ENCODE results near the gene CMAS. TPM values are rescaled to one million over a fixed set of nuclear protein-coding genes. Genes with fewer than 3 reads are reported as not detected.

Gene CMAS
- total and polyA plus RNA-seq, 2 of the 8 experiments (the other 6 are each of a cell fraction or from before 2014, with no cell fraction given) = 13.2 to 59.8 TPM

- DNase-seq (ENCODE audit: low read depth in 1 of 2, low spot score in 2 of 2) (no peak), FAIRE-seq (no peak)
- no peak overlapping the region for H4K5ac ChIP-seq (ENCODE audit: insufficient read length, low read depth, low read length)
- H2BK5ac ChIP-seq (ENCODE audit: low read depth, low read length) = no peak overlapping the region
- no peak overlapping the region for H4K8ac ChIP-seq (ENCODE audit: extremely low read depth, insufficient read depth, low read length)
- no peak overlapping the region for H3K23ac ChIP-seq (ENCODE audit: insufficient read length)
- no peak overlapping the region for H3K9ac ChIP-seq (replicated peaks in 1 of 4; ENCODE audit: extremely low read depth in 1 of 4, low read depth in 3 of 4, low read length in 3 of 4)
- H2BK12ac ChIP-seq (ENCODE audit: low read depth, low read length) = no peak overlapping the region
- no peaks in the 10 kb centered on the region for H3K79me1 ChIP-seq (ENCODE audit: low read depth, low read length)
- H3K18ac ChIP-seq (ENCODE audit: extremely low read depth, low read length) = no peak overlapping the region; the same call in 1 of the 2 replicates
- H3K4me1 ChIP-seq (replicated peaks in 1 of 4; ENCODE audit: control insufficient read depth in 3 of 4, insufficient read depth in 4 of 4, low read length in 3 of 4) = 0 out of 7 replicates have a peak, but pooled peaks cover 0 to 2% (median 0%) of the 10 kb centered on the region in 4 experiments
- POLR2A ChIA-PET (ENCODE audit: partially characterized antibody) = no interaction called here
- no peak overlapping the region for H3K14ac ChIP-seq (ENCODE audit: insufficient read length)
- H4K91ac ChIP-seq (replicated peaks; ENCODE audit: insufficient read length, low read length) = no peak overlapping the region
- no peak overlapping the region for H3K4me3 ChIP-seq (ENCODE audit: extremely low read depth in 1 of 4, insufficient read depth in 2 of 4, low read depth in 3 of 4, low read length in 4 of 4)
- no peaks in the 10 kb centered on the region for H3K36me3 ChIP-seq (ENCODE audit: control insufficient read depth in 2 of 4, insufficient read depth in 4 of 4, low read length in 3 of 4)
- TF ChIP-seq SIX5 (IDR thresholded peaks at IDR 0.05; ENCODE audit: low read depth, low read length) = no peak
- no peak overlapping the region; a peak in 1 of 4 replicates for H3K4me2 ChIP-seq (ENCODE audit: insufficient read depth in 1 of 2, low read depth in 2 of 2, low read length in 2 of 2)
- H3K23me2 ChIP-seq (ENCODE audit: low read depth, low read length) = no peaks in the 10 kb centered on the region; the same call in 1 of the 2 replicates
- no peaks in the 10 kb centered on the region for H3K79me2 ChIP-seq (ENCODE audit: control insufficient read depth in 1 of 2, insufficient read depth in 2 of 2, low read length in 2 of 2)
- H2BK20ac ChIP-seq (ENCODE audit: low read length) = no peak overlapping the region
- H3K4ac ChIP-seq (replicated peaks; ENCODE audit: insufficient read length, low read depth, low read length) = no peak overlapping the region
- H2AK5ac ChIP-seq (ENCODE audit: low read depth, low read length) = no peak overlapping the region
- H4K20me1 ChIP-seq (replicated peaks in 1 of 2; ENCODE audit: control insufficient read depth in 1 of 2, insufficient read depth in 2 of 2, low read length in 2 of 2) = no peaks in the 10 kb centered on the region
- no peaks in the 10 kb centered on the region for H3K9me3 ChIP-seq (ENCODE audit: insufficient read depth in 2 of 2, low read depth in 1 of 2, low read length in 1 of 2)
- peak overlapping the region; percentile 87; the same call in 1 of the 2 replicates for H2AFZ ChIP-seq (ENCODE audit: low read length)
- CTCF ChIA-PET (ENCODE audit: partially characterized antibody) = interaction anchor here (0.6 to 3.8 kb wide), 13 partner anchors 9 to 1025 kb away, joined by 3 to 26 read pairs (median 5); no protein-coding TSS in a partner anchor
- no peaks in the 10 kb centered on the region for H3K27me3 ChIP-seq (replicated peaks in 1 of 4; ENCODE audit: control insufficient read depth in 3 of 4, extremely low read depth in 1 of 4, insufficient read depth in 3 of 4, low read length in 3 of 4)
- no peak overlapping the region for H3K27ac ChIP-seq (ENCODE audit: low read depth, low read length)
- H2BK120ac ChIP-seq (replicated peaks; ENCODE audit: low read depth, low read length) = no peak overlapping the region
- WGBS, 2 experiments (ENCODE audit: extremely low coverage in 1 of 2, insufficient coverage in 1 of 2, insufficient read length in 1 of 2, insufficient replicate concordance in 2 of 2, low coverage in 1 of 2, low lambda C conversion rate in 2 of 2, missing lambda C conversion rate in 1 of 2) = 88% methylated on average over 10 of the region's 10 CpGs; no CpG with 5 or more reads in 1 of the 2 experiments
- H2BK15ac ChIP-seq (ENCODE audit: low read length) = no peak overlapping the region
- H3K56ac ChIP-seq (replicated peaks; ENCODE audit: insufficient read length, low read depth, low read length) = no peak overlapping the region
Measured at GRCh38 chr12:22082190-22082701, 36.2 kb downstream of the CMAS start.
